Measurements from ENCODE around the gene NAALADL2.
"Not testable (repeated sequence)": the region's sequence is repeated elsewhere in the genome, so short reads cannot be mapped to it uniquely, and the experiment has no call there.

Gene NAALADL2

DNA sequence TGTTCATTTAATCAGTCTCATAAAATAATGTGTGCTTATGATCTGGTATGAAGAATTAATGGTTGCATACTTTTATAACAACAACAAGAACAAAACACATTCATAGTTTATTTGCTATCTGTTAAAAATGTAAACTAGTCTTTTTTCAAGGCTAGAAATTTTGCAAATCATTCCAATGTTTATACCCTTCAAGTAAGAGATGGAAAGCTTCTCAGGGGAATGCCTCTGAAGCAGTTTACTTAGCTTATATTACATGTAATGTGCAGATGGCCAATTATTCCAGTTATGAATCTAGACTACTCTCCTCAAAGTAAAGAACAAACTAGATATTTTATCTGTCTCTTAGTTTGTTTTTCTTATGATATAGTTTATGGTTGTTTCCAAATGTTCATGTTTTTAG, 575.4 kb downstream of the NAALADL2 start:
- DNase-seq: no peak

- DNase-seq: no peak
Observed at GRCh38 chr3:175443682-175444081, 584.5 kb downstream of the NAALADL2 start.

GRCh38 chr3:175445741-175446140, 586.6 kb downstream of the NAALADL2 start:
- DNase-seq: no peak

DNA sequence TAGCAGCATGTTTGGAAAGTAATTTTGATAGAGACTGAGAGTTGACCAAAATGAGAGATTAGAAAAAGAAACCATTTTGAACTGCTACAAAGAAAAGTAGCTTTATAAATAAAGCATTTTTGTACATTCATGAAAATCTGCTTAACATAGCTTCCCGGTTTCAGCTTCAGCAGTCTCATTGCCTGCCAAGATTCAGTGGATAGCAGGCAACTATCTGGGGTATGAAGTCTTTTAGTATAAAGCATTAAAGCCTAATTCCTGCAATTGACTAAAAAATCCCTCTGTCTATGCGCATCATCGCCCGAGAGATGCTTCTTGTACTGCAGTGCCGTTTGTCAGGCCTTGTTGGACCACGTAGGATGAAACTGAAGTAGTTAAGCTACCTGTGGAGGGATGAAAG, 588.4 kb downstream of the NAALADL2 start:
- DNase-seq: no peak

GRCh38 chr3:175453361-175453760, 594.2 kb downstream of the NAALADL2 start:
- no peak for DNase-seq

- no peak for DNase-seq
Observed at GRCh38 chr3:175456466-175456865, 597.3 kb downstream of the NAALADL2 start.

DNA sequence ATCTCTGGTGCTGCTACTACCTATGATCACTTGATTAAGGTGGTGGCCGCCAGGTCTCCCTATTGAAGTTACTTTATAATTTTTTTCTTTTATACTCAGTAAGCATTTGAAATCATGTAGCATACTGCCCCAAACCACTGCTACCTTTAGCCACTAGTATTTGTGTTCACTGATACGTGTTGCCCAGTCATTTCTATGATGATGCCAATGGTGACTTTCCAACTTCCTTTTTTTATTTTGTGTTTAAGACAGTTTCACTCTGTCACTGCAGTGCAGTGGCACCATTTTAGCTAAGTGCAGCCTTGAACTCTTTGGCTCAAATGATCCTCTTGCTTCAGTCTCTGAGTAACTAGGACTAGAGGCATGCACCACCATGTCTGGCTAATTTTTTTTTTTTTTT, 598.2 kb downstream of the NAALADL2 start:
- DNase-seq: no peak

DNA sequence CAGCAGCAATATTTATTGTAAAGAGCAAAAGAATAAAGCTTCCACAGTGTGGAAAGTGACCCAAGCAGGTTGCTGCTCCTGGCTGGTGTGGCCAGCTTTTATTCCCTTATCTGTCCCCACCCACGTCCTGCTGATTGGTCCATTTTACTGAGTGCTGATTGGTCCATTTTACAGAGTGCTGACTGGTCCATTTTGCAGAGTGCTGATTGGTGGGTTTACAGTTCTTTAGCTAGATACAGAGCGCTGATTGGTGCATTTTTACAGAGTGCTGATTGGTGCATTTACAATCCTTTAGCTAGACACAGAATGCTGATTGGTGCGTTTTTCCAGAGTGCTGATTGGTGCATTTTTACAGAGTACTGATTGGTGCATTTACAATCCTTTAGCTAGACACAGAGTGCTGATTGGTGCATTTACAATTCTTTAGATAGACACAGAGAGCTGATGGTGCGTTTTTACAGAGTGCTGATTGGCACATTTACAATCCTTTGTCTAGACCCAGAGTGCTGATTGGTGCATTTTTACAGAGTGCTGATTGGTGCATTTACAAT, 601.8 kb downstream of the NAALADL2 start:
- not testable (repeated sequence) for DNase-seq

GRCh38 chr3:175464362-175464761, 605.2 kb downstream of the NAALADL2 start:
- no peak for DNase-seq

- DNase-seq: no peak
Observed at GRCh38 chr3:175469124-175469523, 610.0 kb downstream of the NAALADL2 start.

GRCh38 chr3:175475765-175476164, 616.6 kb downstream of the NAALADL2 start:
- no peak for DNase-seq

DNA sequence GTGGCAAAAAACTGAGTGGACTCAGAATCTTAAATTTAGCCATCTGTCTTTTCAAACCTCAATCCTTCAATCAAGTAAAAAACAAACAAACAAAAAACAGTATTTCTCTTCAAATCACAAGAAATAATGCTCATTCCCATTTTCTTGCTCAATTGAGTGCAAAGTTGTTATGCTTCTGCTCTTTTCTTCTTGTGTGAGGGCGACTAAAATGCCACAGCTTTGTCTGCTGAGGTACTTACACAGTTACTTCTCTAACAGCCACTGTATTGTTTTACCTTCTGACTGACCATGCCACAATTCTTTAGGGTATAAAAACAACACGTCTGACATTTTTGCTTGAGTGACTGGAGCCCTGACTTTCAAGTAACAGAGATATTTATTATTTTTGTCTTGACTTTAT, 617.4 kb downstream of the NAALADL2 start:
- no peak for DNase-seq

DNA sequence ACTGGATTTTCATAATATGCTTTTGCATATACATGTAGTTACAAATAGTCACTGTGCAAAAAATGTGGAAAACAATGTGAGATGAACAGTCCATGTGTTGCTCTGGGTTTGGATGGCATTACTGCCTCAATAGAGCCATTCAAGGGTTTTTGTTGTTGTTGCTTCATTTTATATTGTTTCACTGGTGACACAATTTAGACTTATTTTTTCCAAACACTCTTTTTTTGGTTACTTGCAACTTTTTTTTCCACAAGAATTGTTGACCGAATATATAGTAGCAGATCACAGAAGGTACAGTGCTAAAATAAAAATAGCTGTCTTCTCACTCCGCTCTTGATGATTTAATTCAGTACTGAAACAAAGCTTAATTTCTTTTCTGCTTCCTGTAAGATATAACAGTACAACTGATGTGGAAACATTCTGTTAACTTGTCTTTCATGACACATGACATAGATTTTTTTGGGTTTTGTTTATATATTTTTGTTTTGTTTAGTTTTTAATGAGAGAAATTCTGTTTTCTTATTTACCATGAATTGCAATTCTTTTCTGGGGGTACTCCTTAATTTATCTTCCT, 618.6 kb downstream of the NAALADL2 start:
- no peak for DNase-seq

DNA sequence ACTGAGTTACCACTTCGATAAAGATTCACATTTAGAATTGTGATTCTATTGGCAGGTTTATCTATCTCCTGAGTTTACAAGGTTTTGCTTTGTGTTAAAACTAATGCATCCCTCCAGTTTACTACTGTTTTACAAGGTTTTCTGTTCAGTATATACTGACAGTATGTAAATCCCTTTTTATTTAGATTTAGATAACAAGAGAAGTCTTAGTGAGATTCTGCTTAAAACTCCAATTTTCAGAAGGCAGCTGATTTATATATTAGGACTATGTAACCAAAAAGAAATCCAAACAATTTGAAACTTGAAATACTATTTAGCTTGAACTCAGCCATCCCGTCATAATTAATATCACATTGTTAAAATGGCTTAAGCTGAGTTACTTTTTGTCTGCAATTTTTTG, 619.2 kb downstream of the NAALADL2 start:
- no peak for DNase-seq

DNA sequence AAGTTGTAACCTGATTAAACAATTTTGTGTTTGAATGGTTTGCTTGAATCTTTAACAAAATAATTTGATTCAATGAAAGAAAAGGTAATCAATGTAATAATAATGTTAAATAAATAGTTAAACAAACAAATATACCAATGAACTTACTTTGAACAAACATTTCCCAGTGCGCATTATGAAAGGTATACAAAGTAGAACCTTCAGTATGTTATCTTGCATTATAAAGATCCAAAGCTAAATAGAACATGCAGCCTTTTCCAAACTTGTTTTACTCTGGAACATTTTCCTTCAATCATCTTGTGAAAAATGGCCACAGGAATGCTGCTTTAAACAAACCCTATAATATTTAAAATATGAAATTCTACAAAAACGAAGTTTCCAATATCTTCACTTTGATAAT, 620.0 kb downstream of the NAALADL2 start:
- no peak for DNase-seq

- no peak for DNase-seq
Observed at GRCh38 chr3:175479800-175480199, 620.7 kb downstream of the NAALADL2 start.

DNA sequence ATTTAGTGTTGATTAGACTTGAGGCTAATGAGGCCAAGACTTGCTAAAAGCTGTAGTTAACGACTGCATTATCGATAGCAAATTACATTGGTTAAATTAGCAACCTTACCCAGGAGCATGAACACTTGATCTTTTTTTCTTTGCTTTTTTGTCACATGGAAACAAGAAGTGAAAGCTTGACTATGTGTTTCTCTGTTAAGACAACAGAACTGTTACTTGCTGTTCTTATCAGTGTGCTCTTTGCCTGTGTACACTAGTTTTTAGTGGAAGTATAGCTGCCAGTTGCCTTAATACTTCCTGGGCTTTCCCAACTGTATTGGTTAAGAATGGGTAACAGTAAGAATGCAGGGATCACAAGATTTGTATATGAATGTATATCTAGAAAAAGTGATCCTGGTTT, 625.5 kb downstream of the NAALADL2 start:
- DNase-seq: no peak

DNA sequence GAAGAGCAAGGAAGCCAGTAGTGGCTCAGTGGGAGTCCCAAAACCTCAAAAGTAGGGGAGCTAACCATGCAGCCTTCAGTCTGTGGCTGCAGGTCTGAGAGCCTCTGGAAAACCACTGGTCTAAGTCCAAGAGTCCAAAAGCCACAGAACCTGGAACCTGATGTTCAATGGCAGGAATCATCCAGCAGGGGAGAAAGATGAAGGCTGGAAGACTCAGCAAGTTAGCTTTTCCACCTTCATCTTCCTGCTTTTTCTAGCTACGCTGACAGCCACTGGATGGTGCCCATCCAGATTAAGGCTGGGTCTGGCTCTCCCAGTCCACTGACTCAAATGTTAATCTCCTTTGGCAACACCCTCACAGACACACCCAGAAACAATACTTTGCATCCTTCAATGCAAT, 626.3 kb downstream of the NAALADL2 start:
- DNase-seq: no peak

- DNase-seq: no peak
Observed at GRCh38 chr3:175486255-175486654, 627.1 kb downstream of the NAALADL2 start.

- DNase-seq: no peak
Observed at GRCh38 chr3:175489406-175489805, 630.3 kb downstream of the NAALADL2 start.

- DNase-seq: no peak
Observed at GRCh38 chr3:175493301-175493700, 634.2 kb downstream of the NAALADL2 start.

DNA sequence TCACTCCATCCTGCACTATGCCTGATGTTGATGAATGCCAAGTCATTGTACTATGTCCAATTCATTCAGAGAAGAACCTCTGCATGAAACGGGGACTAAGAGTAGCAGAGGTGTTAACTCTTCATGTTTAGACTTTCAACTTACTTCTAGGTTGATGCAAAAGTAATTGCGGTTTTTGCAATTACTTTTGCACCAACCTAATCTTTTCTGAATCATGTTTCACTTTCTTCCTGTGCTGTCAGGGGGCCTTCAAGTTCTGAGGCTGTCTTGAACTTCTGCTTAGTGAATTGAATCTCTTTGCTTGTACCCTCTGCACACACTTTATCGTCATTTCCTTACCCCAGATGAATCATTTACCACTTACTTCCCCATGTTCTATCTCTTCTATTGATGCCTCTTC, 636.2 kb downstream of the NAALADL2 start:
- DNase-seq: no peak

GRCh38 chr3:175502155-175502554, 643.0 kb downstream of the NAALADL2 start:
- no peak for DNase-seq

DNA sequence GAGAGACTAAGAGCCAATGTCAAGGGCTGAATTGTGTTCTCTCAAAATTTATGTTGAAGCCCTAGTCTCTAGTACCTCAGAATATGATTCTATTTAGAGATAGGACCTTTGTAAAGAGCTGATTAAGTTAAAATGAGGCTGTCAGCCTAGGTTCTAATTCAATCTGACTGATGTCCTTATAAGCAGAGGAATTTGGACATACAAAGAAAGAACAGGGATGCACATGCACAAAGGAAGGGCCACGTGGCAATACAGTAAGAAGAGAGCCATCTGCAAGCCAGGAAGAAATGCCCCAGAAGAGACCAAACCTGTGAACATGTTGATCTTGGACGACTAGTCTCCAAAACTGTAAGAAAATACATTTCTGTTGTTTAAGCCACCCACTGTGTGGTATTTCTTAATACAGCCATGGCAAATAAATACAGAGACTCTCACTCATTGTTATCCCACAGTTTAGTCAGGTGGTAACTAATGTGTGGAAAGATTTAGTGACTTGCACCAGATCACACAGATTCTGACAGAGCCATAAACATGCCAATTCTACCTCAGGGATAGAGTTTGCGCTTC, 652.2 kb downstream of the NAALADL2 start:
- DNase-seq: no peak

GRCh38 chr3:175512700-175513099, 653.6 kb downstream of the NAALADL2 start:
- no peak for DNase-seq

Measured in activated gamma-delta T cell (primary cell).